Muscle of leg (tissue), 11 donors: ENCODE data around the gene BCAN. TPM values are rescaled to one million over a fixed set of nuclear protein-coding genes. Genes with fewer than 3 reads are reported as not detected.
A peak's percentile ranks its signal among the peaks of the same experiment; 100 is the strongest.

ENCODE experiments used
- DNase-seq: peaks from one replicate; pipeline ENCODE4 v3.0.0; 2013
- H3K27ac ChIP-seq: one replicate; pipeline ENCODE4 v1.5.1; 2013; ENCODE audit warnings: mild to moderate bottlenecking, low read length, control low read depth
- H3K27me3 ChIP-seq: one replicate; pipeline ENCODE4 v1.6.1; 2013; ENCODE audit warnings: low read length; ENCODE audit not compliant: control insufficient read depth, insufficient read depth
- H3K36me3 ChIP-seq: one replicate; pipeline ENCODE4 v1.6.1; 2013; ENCODE audit warnings: low read length; ENCODE audit not compliant: control insufficient read depth, insufficient read depth
- H3K4me1 ChIP-seq: one replicate; pipeline ENCODE4 v1.6.1; 2013; ENCODE audit warnings: low read length; ENCODE audit not compliant: control insufficient read depth, insufficient read depth
- H3K4me3 ChIP-seq: one replicate; pipeline ENCODE4 v1.5.1; 2013; ENCODE audit warnings: low read length, control low read depth
- H3K9me3 ChIP-seq: replicated peaks from 2 replicates; pipeline ENCODE4 v1.6.1; 2013; ENCODE audit warnings: low read depth, low read length; ENCODE audit not compliant: control insufficient read depth
- WGBS: methylation state at CpG from one replicate; pipeline ENCODE4 v1.1.5; 2013; ENCODE audit warnings: missing lambda C conversion rate; ENCODE audit not compliant: insufficient coverage; 5-methylcytosine and 5-hydroxymethylcytosine counted together
- polyA plus RNA-seq, 8 donors: library from polyadenylated mRNA; unstranded; fragments of 120-200 nt; gene quantifications; one replicate each; pipeline versions ENCODE4 v1.2.1 to v1.2.3, GENCODE V29; 2013; ENCODE audit warnings: inconsistent platforms in 1 of 8, low replicate concordance in 1 of 8; ENCODE audit not compliant: insufficient read length in 8 of 8, insufficient read depth in 1 of 8
- total RNA-seq: library from RNA; stranded (reverse); fragments of 120-200 nt; gene quantifications from one replicate; pipeline ENCODE4 v1.2.4, GENCODE V29; 2013

BCAN gene
- total and polyA plus RNA-seq, 9 donors, result 0.58 to 4.8 (median 2.9) TPM

DNA sequence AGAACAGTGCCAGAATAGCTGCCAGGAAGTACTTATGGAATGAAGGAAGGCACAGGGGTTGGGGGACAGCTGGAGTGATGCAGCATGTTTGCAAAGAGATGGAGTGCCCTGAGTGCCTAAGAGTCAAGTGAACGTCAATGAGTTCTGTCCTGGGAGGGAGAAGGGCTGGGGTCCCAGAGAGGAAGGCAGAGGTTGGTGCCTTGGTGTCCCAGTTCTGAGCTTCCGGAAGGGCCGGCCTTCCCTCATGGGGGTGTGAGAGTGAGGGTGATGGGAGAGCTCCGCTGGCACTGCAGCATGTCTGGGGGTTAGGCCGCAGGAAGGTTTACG is 17.7 kb downstream of the BCAN start:
- H3K4me3 ChIP-seq, result no peak overlapping the region
- H3K4me1 ChIP-seq, result peaks cover 71% of the 10 kb centered on the region
- 19% methylated on average over 6 of the region's 6 CpGs for WGBS
- H3K27me3 ChIP-seq, result peaks cover 40% of the 10 kb centered on the region
- DNase-seq, result no peak
- peak overlapping the region; percentile 38 for H3K27ac ChIP-seq
- no peaks in the 10 kb centered on the region for H3K36me3 ChIP-seq
- H3K9me3 ChIP-seq, result no peaks in the 10 kb centered on the region

DNA sequence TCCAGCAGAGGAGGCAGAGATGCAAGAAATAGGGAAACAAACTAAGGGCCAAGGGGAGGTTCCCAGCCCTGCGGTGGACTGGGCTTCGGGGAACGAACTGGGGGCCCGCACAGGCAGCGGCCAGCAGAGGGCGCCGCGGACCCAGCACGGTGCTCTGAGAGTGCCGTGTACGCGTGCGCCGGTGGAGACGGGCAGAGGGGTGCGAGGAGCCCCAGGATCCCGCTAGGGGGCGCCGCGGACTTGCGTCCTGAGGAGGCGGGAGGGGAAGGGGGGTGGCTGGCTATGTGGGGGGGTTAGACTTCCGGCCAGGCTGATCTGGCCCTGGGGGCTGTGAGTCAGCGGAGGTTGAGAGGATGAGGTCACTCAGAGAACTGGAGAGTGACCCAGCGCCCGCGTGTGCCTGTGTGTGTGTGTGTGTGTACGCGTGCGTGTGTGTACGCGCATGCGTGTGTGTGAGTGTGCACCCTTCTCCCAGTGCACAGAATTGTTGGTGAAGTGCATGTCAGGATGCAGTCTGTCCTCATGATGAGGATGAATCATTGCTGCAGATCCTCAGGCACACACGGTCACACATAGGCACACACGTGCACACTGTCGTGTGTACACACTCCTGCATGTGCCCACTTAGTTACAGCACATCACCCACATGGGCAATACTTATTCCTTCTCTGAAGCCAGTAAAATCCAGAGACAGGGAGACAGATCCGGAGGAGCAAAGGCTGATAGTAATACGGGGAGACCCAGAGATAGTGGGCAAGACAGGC is 18.3 kb downstream of the BCAN start:
- Histone ChIP-seq H3K4me3 (peak overlapping the region; percentile 18), H3K4me1 (peaks cover 76% of the 10 kb centered on the region)
- 1% methylated on average over 24 of the region's 38 CpGs for WGBS

DNA sequence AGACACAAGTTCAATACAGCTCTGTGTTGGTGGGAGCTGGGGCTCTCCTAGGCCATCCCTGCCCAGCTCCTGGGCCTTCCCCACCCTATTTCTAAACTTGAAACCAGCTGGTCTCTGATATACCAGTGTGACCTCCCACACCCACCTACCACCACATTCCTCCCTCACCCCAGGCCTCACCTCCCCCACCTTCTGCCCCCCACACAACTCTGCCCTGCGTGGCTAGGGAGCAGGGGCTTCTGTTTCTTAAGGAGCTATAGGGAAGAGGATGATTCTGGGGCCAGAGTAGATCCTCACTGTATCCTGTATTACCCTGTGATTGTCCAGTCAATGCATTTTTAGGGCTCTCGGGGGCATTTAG is 18.8 kb downstream of the BCAN start:
- Histone ChIP-seq H3K27me3 (peaks cover 29% of the 10 kb centered on the region), H3K4me1 (peaks cover 82% of the 10 kb centered on the region), H3K4me3 (peak overlapping the region; percentile 18), H3K27ac (peak overlapping the region; percentile 97), H3K36me3 (no peaks in the 10 kb centered on the region), H3K9me3 (no peaks in the 10 kb centered on the region)
- peak; percentile 25 for DNase-seq
- WGBS, result 100% methylated on average over 1 of the region's 2 CpGs

More for the DNA sequence above, 18.3 kb downstream of the BCAN start:
- Histone ChIP-seq H3K36me3 (no peaks in the 10 kb centered on the region), H3K27me3 (peaks cover 35% of the 10 kb centered on the region), H3K27ac (peak overlapping the region; percentile 97), H3K9me3 (no peaks in the 10 kb centered on the region)
- peak; percentile 98 for DNase-seq

DNA sequence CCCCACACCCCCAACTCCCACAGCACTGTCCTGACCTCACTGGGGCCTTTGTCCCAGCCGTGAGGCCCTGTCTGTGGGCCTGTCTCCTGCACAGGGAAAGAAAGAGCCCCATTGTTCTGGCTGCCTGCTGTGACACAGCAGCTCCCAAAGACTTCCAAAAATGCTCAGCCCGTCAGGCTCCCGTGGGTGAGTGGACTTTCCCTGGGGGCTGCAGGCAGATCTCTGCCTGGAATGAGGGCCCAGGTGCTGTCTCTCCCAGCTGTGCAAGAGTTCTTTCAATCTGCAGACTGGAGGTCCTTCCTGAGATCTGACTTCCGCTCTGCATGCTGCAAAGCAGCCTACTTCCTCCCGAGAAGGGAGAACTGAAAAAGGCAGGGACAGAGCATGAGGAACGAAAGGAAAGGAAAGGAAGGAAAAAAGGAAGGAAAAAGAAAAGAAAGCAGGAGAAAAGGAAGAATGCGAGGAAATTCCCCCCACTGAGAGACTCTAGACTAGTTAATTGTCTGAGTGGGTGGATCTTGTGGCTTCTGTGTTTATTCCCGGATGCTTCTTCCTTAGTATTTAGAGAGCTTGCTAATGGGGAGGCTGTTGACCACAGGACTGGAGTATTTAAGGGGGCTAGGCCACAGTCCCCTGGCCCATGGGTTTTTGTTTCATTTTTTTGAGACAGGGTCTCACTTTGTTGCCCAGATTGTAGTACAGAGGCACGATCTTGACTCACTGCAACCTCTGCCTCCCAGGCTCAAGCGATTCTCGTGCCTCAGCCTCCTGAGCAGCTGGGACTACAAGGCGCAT is 20.3 kb downstream of the BCAN start:
- Histone ChIP-seq H3K36me3 (no peaks in the 10 kb centered on the region), H3K4me3 (no peak overlapping the region), H3K9me3 (no peaks in the 10 kb centered on the region), H3K27ac (peak overlapping the region; percentile 97), H3K27me3 (peaks cover 15% of the 10 kb centered on the region), H3K4me1 (peaks cover 89% of the 10 kb centered on the region)
- WGBS, result 35% methylated on average over 8 of the region's 12 CpGs
- peak; percentile 57 for DNase-seq

DNA sequence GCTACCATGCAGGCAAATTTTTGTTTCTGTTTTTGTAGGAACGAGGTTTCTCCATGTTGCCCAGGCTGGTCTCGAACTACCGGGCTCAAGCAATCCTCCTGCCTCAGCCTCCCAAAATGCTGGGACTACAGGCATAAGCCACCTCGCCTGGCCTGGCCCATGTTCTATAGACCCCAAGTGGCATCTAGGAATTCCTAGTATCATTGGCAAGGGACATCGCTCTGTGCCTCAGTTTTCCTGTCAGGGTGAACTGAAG is 20.8 kb downstream of the BCAN start:
- WGBS, result 35% methylated on average over 5 of the region's 5 CpGs
- peaks cover 89% of the 10 kb centered on the region for H3K4me1 ChIP-seq
- H3K36me3 ChIP-seq, result no peaks in the 10 kb centered on the region
- H3K27me3 ChIP-seq, result peaks cover 10% of the 10 kb centered on the region
- peak overlapping the region; percentile 97 for H3K27ac ChIP-seq
- H3K4me3 ChIP-seq, result no peak overlapping the region
- DNase-seq, result no peak
- H3K9me3 ChIP-seq, result no peaks in the 10 kb centered on the region

DNA sequence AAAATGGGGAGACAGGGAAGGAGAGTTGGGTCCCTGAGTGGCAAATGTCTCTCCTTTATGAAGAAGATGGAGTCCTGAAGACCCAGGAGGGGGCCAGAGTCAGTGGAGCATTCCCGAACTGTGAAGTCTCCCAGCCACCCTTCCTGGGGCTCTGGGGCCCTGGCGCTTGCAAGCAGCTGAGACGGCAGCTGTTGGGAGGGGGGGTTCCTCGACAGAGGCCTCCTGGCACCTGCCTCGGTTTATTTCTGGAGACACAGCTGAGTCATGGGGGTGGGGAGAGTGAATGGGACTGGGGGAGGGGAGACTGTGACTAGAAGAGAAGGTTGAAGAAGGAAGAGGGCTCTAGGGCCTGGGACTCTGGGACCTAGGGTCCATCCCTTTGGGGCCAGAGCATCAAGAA is 21.3 kb downstream of the BCAN start:
- DNase-seq, result peak; percentile 95
- H3K4me3 ChIP-seq, result no peak overlapping the region
- H3K27ac ChIP-seq, result peak overlapping the region; percentile 97
- H3K9me3 ChIP-seq, result no peaks in the 10 kb centered on the region
- WGBS, result 16% methylated on average over 5 of the region's 5 CpGs
- peaks cover 90% of the 10 kb centered on the region for H3K4me1 ChIP-seq
- peaks cover 6% of the 10 kb centered on the region for H3K27me3 ChIP-seq
- no peaks in the 10 kb centered on the region for H3K36me3 ChIP-seq

DNA sequence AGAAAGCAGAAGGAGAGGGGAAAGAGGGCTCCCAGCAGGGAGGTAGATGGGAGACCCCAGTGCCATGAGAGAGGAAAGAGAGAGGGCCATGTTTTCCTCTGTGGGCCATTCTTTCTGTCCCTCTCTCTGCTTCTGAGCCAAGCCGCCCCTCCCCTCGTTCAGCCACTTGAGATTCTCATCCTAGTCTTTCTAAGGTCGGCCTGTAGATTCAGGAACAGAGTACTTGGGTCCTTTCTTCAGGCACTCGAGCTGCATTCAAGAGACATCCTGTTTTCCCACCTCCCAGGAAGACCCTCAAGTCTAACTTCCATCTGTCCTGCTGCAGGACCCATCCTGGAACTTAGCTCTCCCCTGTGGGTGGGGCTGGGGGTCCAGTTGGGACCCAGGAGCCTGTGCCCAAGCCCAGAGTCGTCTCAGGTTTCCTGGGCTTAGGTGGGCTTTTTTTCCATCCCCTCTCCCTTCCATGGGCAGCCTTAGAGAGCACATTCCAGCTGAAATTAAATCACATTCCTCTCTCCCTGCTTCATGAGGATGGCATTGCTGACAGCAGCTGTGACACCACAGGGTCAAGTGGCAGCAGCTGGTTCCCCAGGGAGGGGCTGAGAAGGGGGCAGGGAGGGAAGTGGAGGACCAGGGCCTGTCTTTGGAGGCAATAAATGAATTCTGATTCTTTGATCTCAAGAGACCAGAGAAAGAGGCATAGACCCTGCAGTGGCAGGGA is 22.3 kb downstream of the BCAN start:
- no peaks in the 10 kb centered on the region for H3K9me3 ChIP-seq
- H3K4me3 ChIP-seq, result peak overlapping the region; percentile 21
- H3K27ac ChIP-seq, result peak overlapping the region; percentile 97
- peaks cover 99% of the 10 kb centered on the region for H3K4me1 ChIP-seq
- H3K36me3 ChIP-seq, result no peaks in the 10 kb centered on the region
- peak; percentile 86 for DNase-seq
- 19% methylated on average over 5 of the region's 5 CpGs for WGBS
- no peaks in the 10 kb centered on the region for H3K27me3 ChIP-seq

DNA sequence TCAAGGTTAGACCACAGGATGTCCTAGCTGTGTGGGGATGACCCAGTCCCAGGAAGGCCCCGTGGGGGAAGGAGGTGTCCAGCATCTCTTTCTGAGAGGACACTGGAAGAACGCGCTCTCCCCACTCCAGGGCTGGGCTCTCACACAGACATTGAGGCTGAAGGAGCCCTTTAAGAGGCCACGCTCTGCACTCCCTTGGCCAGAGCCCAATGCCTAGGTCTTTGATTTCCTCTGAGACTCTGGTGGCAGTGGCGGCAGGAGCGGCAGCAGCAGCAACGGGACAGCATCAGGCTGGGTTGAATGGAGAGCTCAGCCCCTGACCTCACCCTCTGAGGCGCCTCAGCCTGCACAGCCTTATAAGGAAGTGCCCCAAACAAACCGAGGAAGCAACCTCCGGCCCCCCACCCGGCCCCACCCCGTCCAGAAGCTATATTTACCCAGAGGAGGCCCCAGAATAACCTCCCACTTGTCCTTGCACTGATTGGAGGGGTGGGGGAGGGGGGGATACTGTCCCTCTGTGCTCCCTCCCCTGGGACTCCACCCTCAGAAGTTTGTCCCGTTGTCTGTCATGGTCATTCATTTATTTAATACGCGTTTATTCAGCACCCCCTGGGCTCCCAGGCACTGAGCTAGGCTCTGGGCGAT is 23.0 kb downstream of the BCAN start:
- H3K27ac ChIP-seq, result peak overlapping the region; percentile 97
- no peaks in the 10 kb centered on the region for H3K27me3 ChIP-seq
- H3K36me3 ChIP-seq, result no peaks in the 10 kb centered on the region
- H3K4me3 ChIP-seq, result peak overlapping the region; percentile 21
- 15% methylated on average over 9 of the region's 16 CpGs for WGBS
- peak; percentile 81 for DNase-seq
- H3K4me1 ChIP-seq, result peaks cover 99% of the 10 kb centered on the region
- no peaks in the 10 kb centered on the region for H3K9me3 ChIP-seq

DNA sequence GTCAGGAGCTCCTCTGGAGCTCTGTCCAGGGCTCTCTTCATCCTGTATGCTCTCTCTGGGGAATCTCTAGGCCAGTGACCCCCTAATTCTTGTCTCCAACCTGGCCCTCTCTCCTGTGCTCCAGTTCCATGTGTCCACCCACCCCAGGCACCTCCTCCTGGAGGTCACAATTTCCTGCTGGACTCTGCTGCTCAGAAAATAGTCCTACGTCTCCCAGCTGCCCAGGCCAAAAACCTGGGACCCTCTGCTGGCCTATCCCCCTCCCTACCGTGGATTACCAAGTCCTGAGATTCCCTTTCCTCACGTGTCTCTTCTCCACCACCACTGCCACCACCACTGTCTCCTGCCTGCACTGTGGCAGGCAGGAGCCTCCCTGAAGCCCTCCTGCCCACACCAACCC is 23.6 kb downstream of the BCAN start:
- H3K9me3 ChIP-seq, result no peaks in the 10 kb centered on the region
- peak overlapping the region; percentile 97 for H3K27ac ChIP-seq
- peaks cover 100% of the 10 kb centered on the region for H3K4me1 ChIP-seq
- no peaks in the 10 kb centered on the region for H3K27me3 ChIP-seq
- H3K36me3 ChIP-seq, result peaks cover 6% of the 10 kb centered on the region
- no peak overlapping the region for H3K4me3 ChIP-seq
- 34% methylated on average over 3 of the region's 3 CpGs for WGBS
- peak; percentile 21 for DNase-seq
